Measurements from ENCODE around the gene AIMP2. TPM values are rescaled to one million over a fixed set of nuclear protein-coding genes. Genes with fewer than 3 reads are reported as not detected.
"Not testable (repeated sequence)": the region's sequence is repeated elsewhere in the genome, so short reads cannot be mapped to it uniquely, and the experiment has no call there.

AIMP2 gene
- 29.0 TPM for total RNA-seq

GRCh38 chr7:6008668-6009611, at the start of gene AIMP2, which contains the start of gene PMS2:
AIMP2 (plus strand) TSS chr7:6009272; CDS start chr7:6009364, 92 bp downstream.
PMS2 (minus strand) TSS chr7:6009049; CDS start chr7:6009019, 30 bp downstream.
- DNase-seq = peak; percentile 98

DNA sequence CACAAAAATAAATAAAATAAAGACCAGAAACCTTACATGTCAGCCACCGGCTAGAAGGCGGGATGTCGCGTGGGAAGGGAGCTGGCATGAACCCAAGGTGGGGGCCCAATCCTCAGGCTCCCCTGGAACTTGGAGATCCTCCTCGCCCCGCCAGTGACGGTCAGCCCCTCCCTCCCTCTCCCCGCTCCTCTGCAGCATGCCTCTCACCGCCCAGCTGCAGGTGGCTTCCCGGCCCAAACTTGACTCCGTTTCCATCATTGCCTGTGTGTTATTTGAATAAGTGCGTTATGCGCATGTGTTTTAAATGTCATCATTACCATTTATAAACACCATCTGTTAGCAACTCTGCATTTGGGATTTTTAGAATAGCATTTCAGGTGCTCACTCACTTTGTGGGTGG, 45.9 kb upstream of the AIMP2 start:
- not testable (repeated sequence) for DNase-seq

DNA sequence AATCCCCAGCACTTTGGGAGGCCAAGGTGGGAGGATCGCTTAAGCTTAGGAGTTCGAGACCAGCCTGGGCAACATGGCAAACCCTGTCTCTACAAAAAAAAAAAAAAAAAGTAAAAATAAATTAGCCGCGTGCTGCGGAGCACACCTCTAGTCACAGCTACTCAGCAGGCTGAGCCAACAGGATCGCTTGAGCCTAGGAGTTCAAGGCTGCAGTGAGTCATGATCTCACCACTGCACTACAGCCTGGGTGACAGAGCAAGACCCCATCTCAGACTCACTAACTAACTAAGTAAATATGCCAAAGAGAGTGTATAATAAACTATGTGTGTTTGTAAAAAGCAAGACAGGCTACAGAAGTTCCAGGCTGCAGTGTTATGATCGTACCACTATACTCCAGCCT, 45.3 kb upstream of the AIMP2 start:
- DNase-seq = not testable (repeated sequence)

GRCh38 chr7:5970347-5970911, 38.6 kb upstream of the AIMP2 start, which contains the start of gene RSPH10B:
RSPH10B (minus strand) TSS chr7:5970689; CDS start chr7:5967116, 3,573 bp downstream.
- DNase-seq = not testable (repeated sequence)

GRCh38 chr7:5973580-5973979, 35.5 kb upstream of the AIMP2 start:
- DNase-seq = not testable (repeated sequence)

DNA sequence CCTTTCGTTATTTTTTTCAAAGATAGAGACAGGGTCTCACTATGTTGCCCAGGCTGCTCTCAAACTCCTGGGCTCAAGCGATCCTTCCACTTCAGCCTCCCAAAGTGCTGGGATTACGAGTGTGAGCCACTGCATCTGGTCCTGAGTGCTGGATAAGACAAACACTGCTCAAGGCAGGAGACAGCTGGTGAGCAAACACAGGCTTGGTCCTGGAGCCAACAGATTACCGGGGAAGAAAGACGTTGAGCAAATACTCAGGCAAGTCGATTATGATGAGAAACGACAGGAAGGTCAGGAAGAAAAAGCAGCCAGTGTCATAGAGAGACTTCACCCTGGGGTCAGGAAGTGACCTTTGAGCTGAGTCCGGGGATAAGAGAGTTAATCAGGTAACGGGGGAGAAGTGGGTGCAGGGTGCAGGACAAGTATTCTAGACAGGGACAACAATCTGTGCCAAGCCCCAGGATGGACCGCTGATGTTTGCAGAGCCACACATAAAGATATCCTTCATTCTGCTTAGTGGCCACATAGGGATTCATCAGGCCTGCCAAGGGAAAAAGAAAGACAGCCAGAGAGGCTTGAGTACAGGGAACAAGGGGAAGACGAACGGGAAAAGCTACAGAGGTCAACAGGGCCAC, 29.3 kb upstream of the AIMP2 start:
- not testable (repeated sequence) for DNase-seq

- DNase-seq = not testable (repeated sequence)
Observed at GRCh38 chr7:5987061-5987460, 22.0 kb upstream of the AIMP2 start.

GRCh38 chr7:5997210-5997808, 11.8 kb upstream of the AIMP2 start:
- no peak for DNase-seq

DNA sequence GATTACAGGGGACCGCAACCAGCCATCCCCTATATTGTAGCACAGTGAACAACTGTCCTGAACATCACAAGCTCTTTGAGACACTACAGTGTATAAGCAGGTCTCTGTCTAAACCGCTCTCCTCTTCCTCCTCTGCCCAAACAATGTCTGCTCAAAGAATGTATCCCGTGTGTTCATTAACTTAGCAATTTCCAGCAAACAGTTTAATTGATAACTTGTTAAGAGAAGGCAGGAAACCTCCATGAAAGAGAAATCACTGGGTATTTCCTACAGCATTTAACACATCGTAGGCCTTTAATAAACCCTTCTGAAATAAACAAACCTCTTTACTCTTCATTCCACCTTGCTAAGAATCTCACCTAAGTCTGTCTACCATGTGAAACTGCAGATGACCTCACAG, 1.7 kb upstream of the AIMP2 start:
- no peak for DNase-seq

DNA sequence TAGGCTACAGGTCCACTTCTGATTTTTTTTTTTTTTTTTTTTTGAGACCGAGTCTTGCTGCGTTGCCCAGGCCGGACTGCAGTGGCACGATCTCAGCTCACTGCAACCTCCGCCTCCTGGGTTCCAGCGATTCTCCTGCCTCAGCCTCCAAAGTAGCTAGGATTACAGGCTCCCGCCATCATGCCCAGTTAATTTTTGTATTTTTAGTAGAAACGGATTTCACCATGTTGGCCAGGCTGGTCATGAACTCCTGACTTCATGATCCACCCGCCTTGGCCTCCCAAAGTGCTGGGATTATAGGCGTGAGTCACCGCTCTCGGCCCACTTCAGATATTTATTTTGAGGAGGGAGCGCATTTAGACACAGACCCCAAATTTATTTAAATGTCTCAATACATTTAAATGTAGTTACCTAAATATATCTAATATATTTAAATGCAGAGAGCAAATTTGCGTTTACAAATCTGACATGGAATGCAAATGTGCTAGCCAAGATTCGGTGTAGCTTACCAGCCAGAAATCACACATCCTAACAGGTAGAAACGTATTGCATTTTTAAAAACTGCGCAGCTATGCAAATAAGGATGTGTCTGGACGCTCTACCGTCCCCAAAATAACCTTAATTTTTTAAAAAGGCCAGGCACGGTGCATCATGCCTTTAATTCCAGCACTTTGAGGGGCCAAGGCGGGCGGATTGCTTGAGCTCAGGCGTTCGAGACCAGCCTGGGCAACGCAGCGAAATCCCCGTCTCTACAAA, 1.1 kb upstream of the AIMP2 start:
- DNase-seq = not testable (repeated sequence)

GRCh38 chr7:6010370-6010769, 1.3 kb downstream of the AIMP2 start:
- not testable (repeated sequence) for DNase-seq

- no peak for DNase-seq
Observed at GRCh38 chr7:6011541-6011940, 2.5 kb downstream of the AIMP2 start.

DNA sequence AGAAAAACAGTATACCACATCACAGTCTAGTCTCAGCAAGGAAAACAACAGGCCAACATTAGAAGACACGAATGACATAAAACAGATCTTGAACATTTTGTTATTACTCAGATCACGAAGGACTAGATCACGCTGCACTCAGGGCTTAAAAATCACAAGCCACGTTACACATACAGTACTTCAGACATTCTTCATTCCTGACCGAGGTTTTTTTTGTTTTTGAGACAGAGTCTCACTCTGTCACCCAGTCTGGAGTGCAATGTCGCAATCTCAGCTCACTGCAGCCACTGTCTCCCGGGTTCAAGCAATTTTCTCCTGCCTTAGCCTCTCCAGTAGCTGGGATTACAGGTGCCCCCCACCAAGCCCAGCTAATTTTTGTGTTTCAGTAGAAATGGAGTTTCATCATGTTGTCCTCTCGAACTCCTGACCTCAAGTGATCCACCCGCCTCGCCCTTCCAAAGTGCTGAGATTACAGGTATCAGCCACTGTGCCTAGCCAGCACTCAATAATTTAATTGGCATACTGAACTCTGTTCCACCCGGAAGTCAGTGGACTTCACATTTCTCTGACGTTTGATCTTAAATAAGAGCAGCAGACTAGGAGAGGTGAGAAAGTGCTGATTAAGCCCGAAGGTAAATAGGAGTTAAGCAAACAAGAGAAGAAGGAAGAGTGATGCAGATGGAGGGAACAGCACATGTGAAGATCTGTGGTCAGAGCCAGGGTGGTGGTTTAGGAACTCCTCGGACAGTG, 3.5 kb downstream of the AIMP2 start:
- DNase-seq = no peak

DNA sequence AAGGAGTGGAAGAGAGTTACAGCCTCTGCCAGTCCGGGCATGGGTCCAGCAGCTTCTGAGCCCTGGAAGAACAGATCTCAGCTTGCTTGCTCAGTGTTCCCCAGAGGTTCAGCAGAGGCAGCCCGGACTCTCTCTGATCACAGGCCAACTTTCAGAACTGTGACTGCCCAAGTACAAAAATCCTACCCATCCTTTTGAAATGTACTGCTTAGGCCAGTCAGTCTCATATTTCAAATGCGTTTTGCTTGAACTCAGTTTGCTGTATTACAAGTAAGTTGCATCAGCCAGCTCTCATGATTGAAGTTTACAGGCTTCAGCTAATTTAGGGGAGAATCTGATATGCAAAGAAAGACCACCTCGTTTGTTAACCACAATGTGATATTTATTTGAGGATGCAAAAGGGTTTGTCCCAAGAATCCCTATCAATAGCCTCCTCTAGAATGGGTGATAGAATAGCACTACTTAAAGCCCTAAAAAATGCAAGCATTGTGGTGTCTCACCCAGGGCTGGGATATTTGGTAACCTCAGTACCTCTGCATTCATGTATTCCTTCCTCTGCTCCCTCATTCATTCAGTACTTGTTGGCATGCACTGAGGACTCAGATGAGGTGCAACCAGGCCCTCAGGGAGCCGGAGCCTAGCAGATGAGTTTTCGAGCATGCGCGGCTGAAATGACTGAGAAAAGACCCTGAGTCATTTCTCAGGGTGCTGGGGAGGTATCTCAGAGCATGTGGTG, 7.0 kb downstream of the AIMP2 start:
- no peak for DNase-seq

- no peak for DNase-seq
Observed at GRCh38 chr7:6016653-6016966, 7.5 kb downstream of the AIMP2 start.

DNA sequence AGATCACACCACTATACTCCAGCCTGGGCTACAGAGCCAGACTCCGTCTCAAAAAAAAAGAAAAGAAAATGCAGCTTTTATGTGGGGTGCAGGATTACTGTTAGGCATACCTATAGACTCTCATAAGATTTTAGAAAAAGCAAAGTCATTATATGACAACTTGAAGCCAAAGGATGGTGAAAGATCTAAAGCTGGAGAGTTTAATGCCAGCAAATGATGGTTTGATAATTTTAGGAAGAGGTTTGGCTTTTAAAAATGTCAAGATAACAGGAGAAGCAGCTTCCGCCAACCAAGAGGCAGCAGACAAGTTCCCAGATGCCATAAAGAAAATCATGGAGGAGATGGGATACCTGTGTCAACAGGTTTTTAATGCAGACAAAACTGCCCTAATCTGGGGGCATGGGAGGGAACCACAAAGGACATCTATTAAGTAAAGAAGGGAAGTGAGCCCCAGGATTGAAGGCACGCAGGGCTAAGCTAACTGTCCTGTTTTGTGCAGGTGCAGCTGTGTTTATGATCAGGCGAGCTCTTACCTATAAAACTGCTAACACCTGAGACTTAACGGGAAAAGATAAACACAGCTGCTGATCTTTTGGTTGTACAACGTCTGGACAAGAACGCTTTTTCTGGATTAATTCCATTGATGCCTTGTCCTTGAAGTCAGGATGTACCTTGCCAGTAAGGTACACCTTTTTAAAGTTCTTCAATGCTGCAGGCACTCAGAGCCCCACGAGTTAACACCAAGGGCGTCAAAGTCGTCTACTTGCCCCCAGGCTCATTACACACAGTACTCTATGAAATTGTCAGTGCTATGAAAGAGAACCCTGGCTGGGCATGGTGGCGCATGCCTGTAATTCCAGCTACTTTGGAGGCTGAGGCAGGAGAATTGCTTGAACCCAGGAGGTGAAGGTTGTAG, 11.6 kb downstream of the AIMP2 start:
- DNase-seq = no peak

GRCh38 chr7:6022707-6023106, 13.6 kb downstream of the AIMP2 start:
- no peak for DNase-seq

DNA sequence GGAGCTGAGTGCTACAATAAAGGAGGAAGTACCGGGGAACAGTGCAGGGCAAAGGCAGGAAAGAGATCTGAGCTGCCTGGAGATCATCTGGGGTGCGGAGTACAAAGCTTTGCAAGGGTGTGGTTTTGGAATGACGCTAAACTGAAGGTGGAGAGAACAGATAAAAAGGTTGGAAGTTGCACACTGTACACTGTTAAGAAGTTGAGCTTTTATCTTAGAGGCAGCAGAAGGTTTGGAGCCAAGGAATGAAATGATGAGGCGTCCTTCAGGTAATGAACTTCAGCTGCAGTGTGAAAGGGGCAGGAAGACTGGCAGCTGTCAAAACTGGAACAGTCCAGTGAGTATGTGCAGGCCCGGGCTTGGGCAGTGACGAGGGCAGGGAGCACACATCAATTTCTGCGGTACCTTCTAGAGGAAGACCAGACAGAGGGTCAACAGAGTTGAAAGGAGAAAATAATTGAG, 14.9 kb downstream of the AIMP2 start:
- DNase-seq = no peak
